Prostate gland (tissue), 2 donors: ENCODE results near the gene GPSM3.

Source experiments
- POLR2AphosphoS5 ChIP-seq: sonication (generic); formaldehyde crosslinking; IDR thresholded peaks from one replicate; pipeline ENCODE4 v1.6.1; 2017; ENCODE audit warnings: antibody characterized with exemption
- TF ChIP-seq, protein P1 (sequence below), 4 experiments: fragments of 200-600 bp in 2 of 4; fragments of 450-650 bp in 2 of 4; sonication (generic) in 2 of 4; IDR thresholded peaks; 1 replicate in 3 of 4; 2 replicates in 1 of 4; pipeline ENCODE4 v1.5.1; 2016 to 2019; ENCODE audit warnings: antibody characterized with exemption in 4 of 4, mild to moderate bottlenecking in 2 of 4, moderate library complexity in 2 of 4

DNA sequence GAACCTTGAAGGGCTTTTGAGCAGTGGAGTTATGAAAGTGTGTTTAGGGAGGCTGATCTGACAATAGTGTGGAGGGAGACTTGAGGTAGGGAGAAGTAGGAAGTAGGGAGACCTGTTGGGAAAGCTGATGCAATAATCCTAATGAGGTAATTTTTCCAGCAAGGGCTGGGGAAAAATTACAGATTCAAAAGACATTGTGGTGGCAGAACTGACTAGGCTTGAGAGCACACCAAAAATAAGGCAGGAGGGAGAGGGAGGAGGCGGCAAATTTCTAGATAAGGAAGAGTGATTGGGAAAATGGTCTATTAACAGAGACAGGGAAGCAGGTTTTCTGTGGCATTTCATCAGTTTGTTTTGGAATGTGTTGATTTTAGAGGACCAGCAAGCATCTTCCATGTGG is 46.2 kb downstream of the GPSM3 start:
- no peak for TF ChIP-seq POLR2AphosphoS5
- TF ChIP-seq, protein P1, sequence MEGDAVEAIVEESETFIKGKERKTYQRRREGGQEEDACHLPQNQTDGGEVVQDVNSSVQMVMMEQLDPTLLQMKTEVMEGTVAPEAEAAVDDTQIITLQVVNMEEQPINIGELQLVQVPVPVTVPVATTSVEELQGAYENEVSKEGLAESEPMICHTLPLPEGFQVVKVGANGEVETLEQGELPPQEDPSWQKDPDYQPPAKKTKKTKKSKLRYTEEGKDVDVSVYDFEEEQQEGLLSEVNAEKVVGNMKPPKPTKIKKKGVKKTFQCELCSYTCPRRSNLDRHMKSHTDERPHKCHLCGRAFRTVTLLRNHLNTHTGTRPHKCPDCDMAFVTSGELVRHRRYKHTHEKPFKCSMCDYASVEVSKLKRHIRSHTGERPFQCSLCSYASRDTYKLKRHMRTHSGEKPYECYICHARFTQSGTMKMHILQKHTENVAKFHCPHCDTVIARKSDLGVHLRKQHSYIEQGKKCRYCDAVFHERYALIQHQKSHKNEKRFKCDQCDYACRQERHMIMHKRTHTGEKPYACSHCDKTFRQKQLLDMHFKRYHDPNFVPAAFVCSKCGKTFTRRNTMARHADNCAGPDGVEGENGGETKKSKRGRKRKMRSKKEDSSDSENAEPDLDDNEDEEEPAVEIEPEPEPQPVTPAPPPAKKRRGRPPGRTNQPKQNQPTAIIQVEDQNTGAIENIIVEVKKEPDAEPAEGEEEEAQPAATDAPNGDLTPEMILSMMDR (IDR thresholded peaks at IDR 0.05): no peak
